Dedifferentiated amniotic fluid mesenchymal stem cell (primary cell): ENCODE measurements around the gene ANKRD36C.
"Not testable (repeated sequence)": the region's sequence is repeated elsewhere in the genome, so short reads cannot be mapped to it uniquely, and the experiment has no call there.

Experiments
- DNase-seq: peaks from one replicate; pipeline ENCODE4 v3.0.0-alpha.2; 2016; ENCODE audit errors: extremely low spot score

Gene ANKRD36C

DNA sequence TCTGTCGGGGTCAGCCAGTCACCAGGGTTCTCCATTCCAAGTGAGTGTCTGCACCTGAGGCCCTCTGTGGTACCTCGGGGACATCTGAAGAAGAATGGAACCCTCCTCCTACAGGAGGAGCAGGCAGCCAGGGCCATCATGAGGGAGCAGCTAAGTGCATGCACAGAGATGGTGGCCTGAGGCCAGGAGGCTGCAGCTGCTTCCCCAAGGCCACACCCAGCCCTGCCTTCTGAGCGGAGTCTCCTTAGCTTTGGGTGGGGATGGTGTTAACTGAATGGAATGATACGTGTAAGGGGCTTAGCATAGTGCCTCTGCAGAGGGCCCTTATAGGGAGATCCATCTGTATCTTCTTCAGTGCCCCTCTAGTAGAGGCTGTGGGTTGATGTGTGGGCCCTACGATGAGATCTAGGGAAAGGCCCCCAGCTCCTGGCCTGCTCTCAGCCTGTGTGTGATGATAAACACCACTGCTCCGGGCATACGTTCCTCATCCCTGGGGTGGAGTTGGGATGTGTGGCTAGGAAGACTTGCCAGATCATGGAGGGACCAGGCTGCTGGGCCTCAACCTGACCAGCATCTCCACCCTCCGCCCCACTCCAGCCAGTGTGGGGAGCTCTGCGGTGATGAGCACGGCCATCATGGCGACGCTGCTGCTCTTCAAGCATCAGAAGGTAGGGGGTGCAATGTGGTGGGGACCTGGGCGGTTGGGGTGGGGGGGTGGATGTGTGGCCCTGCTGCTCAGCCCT, 192.3 kb downstream of the ANKRD36C start:
- not testable (repeated sequence) for DNase-seq

DNA sequence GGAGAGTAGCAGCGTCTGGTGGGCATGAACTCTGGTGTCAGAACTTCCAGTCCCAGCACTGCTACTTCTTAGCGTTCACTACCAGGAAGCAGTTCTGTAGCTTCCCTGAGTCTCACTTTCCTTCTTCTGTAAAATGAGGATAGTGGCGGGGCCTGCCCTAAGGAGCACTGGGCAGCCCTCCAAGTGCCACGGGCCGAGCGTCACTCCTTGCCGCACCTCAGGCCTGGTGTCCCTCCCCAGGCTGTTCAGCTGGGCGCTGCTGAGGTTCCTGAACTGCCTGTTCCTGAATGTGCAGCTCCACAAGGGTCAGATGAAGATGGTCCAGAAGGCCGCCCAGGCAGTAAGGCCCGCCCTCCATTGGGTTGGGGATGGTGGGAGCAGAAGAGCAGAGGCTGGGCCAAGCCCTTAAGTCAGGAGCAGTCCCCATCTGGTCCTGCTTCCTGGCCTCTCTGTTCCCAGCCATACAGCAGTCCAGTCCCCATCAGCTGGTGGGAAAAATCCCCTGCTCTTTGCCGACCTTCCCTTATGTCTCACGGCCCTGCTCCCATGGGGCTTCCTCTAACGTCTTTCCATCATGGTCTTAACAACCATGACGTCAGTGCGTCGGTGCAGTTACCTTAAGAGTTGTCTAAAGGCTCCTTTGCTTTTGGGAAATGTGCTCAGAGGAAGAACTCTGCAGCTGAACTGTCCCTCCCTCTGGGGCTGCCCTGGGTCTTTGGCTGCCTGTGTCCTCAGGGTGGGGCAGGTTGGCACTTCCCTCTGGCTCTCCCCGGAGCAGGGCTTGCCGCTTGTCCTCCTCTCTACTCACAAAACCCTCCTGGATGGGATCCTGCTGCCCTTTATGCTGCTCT, 195.2 kb downstream of the ANKRD36C start:
- DNase-seq, result not testable (repeated sequence)

DNA sequence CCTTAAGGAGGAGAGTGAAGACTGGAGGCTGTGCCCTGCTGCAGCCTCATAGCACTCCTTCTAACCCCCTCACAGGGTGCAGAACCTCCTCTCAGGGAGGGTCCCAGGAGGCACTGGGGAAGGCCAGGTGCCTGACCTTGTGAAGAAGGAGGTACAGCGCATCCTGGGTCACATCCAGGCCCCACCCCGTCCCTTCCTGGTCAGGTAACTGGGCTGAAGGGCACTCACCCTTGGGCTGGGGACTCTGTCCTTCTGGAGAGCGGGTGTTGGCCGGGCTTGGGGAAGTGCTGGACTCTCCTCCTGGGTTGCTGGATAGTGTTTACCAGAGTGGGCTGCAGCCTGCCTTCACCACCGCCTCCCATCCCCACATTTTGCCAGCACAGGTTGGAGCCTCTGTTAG, 197.7 kb downstream of the ANKRD36C start:
- not testable (repeated sequence) for DNase-seq

DNA sequence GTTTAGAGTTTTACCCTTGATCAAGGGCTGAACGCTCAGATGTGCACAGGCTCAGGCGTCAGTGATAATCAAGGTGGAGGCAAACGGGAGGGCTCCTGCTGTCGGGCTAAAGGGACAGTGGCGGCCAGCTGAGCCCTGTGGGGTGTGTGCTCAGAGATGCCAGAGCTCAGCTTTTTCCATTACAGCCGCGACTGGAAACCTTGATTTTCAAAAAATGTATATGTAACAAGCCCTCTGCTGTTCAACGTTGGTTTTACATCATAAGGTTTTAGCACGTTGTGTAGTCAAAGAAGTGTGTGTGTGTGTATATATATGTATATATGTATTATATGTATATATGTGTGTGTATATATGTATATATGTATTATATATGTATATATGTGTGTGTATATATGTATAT, 201.4 kb downstream of the ANKRD36C start:
- not testable (repeated sequence) for DNase-seq

DNA sequence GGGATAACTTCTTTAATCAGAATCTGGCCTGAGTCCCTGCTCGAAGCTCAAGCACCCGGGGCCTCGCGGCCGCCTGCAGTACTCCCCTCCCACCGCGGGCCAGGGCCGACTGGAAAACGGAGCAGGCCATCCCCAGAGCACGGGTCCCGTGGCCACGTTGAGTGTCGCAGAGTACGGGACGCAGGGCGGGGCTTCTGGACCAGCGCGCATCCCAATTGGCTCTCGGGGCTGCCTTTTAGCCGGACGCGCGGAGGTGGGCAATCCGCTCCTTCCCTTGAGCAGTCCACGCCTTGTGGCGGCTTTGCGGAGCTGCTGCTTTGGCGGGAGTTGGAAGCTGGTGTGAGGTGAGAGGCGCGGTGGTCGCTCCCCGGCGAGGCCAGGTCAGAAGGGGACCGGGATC, 202.2 kb downstream of the ANKRD36C start:
- DNase-seq, result not testable (repeated sequence)

DNA sequence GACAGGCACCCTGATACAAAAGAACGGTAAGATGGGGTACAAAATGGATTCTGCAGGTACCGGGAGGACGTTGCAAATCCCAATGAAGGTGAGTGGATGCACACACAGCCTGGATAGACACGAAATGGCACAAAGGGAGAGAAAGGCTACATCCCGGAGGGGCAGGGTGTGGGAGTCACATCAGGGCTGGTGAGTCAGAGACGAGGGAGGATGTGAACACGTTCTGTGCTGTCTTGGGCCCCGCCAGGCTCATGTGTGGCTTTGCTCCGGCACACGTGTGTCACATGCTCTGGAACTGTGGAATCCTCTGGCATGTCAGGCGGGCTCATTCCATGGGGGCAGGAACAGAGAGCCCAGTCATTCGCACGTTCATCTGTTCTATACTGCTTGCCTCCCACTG, 203.0 kb downstream of the ANKRD36C start:
- DNase-seq, result not testable (repeated sequence)
